Lung (tissue), 12 donors: Measurements from ENCODE around the gene CNKSR1. TPM values are rescaled to one million over a fixed set of nuclear protein-coding genes. Genes with fewer than 3 reads are reported as not detected.

ENCODE experiments used
- ATAC-seq: fragments of 200-7000 bp; cut with Tn5 transposase; one replicate; pipeline ENCODE4 v1.9.1; 2020; ENCODE audit warnings: moderate number of reproducible peaks; ENCODE audit not compliant: insufficient read depth, low FRiP score
- DNase-seq, 3 donors: peaks; one replicate each; pipeline ENCODE4 v3.0.0-alpha.2; 2013 to 2017
- H3K27ac ChIP-seq, 2 donors: one replicate each; pipeline ENCODE4 v1.5.1; 2013; ENCODE audit warnings: mild to moderate bottlenecking in 2 of 2, moderate library complexity in 2 of 2, control low read depth in 1 of 2, inconsistent platforms in 1 of 2, low read depth in 1 of 2, low read length in 1 of 2
- H3K27me3 ChIP-seq, 3 donors: one replicate each; pipeline ENCODE4 v1.5.1; 2013; ENCODE audit warnings: low read length in 2 of 3; ENCODE audit not compliant: control insufficient read depth in 3 of 3, insufficient read depth in 3 of 3
- H3K36me3 ChIP-seq, 4 donors: one replicate each; pipeline ENCODE4 v1.5.1; 2013; ENCODE audit warnings: low read length in 4 of 4, mild to moderate bottlenecking in 1 of 4, moderate library complexity in 1 of 4; ENCODE audit not compliant: control insufficient read depth in 4 of 4, insufficient read depth in 4 of 4
- H3K4me1 ChIP-seq, 5 donors: one replicate each; pipeline ENCODE4 v1.5.1; 2013; ENCODE audit warnings: low read length in 5 of 5, mild to moderate bottlenecking in 2 of 5, moderate library complexity in 1 of 5; ENCODE audit not compliant: control insufficient read depth in 5 of 5, insufficient read depth in 5 of 5
- H3K4me3 ChIP-seq: one replicate; pipeline ENCODE4 v1.5.1; 2013; ENCODE audit warnings: mild to moderate bottlenecking, control low read depth, moderate library complexity
- H3K9ac ChIP-seq, 2 donors: one replicate each; pipeline ENCODE4 v1.5.1; 2013; ENCODE audit warnings: low read length in 2 of 2, control low read depth in 1 of 2; ENCODE audit not compliant: insufficient read depth in 1 of 2
- H3K9me3 ChIP-seq, 4 donors: one replicate each; pipeline ENCODE4 v1.5.1; 2013; ENCODE audit warnings: low read length in 3 of 4, mild to moderate bottlenecking in 1 of 4, moderate library complexity in 1 of 4; ENCODE audit not compliant: control insufficient read depth in 4 of 4, insufficient read depth in 3 of 4
- WGBS, 2 donors: extraction: QIAGEN DNeasy Blood & Tissue Kit; methylation state at CpG; one replicate each; pipeline ENCODE4 v1.1.7; 2013; 5-methylcytosine and 5-hydroxymethylcytosine counted together
- polyA plus RNA-seq, 2 donors: library from polyadenylated mRNA; stranded (reverse); fragments of 200-250 nt; gene quantifications; one replicate each; pipeline ENCODE4 v1.2.1, GENCODE V29; 2013
- total RNA-seq, 2 donors: library from RNA; depleted of rRNA in 1 of 2; stranded (reverse); fragments of >200 nt in 1 of 2; gene quantifications; one replicate each; pipeline ENCODE4 v1.2.1, GENCODE V29; 2014 to 2021
- TF ChIP-seq, protein P1 (sequence below): IDR thresholded peaks from 2 replicates; pipeline ENCODE4 v1.5.1; 2012; ENCODE audit warnings: mild to moderate bottlenecking; ENCODE audit errors: control extremely low read depth, extremely low read depth
- donor health status: control.
- donor health status: control.
- donor health status: Bipolar disorder and iron deficiency.
- donor health status: healthy.
- donor health status: DM: yes; HTN: yes; CAD: no.

The CNKSR1 gene
- total and polyA plus RNA-seq, 4 donors: 10.8 to 34.7 (median 28.3) TPM

DNA sequence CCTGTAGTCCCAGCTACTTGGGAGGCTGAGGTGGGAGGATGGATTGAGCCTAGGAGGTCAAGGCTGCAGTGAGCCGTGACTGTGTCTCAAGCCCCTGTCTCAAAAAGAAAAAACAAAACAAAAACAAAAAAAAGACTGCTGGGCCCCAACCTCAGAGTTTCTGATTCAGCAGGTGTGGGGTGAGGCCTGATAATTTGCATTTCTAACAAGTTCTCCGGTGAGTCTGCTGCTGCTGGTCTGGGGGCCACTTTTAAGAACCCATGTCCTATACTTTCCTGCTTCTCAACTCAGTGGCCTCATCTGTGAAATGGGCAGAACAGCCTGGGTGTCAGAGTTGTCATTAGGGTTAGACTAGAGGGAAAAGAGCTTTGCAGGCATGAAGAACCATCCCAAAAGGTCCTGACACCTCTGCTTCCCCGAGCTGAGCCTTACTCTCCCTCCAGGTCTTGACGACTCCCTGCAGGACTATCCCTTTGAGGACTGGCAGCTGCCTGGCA, 2.8 kb downstream of the CNKSR1 start:
- H3K9ac ChIP-seq: no peak overlapping the region
- H3K9me3 ChIP-seq: no peaks in the 10 kb centered on the region
- peaks cover 0 to 22% (median 0%) of the 10 kb centered on the region in 4 donors for H3K36me3 ChIP-seq
- no peaks in the 10 kb centered on the region for H3K27me3 ChIP-seq
- DNase-seq: no peak
- no peak overlapping the region for H3K27ac ChIP-seq
- no peak for ATAC-seq
- no peaks in the 10 kb centered on the region for H3K4me1 ChIP-seq
- no peak overlapping the region for H3K4me3 ChIP-seq
- TF ChIP-seq, protein P1, sequence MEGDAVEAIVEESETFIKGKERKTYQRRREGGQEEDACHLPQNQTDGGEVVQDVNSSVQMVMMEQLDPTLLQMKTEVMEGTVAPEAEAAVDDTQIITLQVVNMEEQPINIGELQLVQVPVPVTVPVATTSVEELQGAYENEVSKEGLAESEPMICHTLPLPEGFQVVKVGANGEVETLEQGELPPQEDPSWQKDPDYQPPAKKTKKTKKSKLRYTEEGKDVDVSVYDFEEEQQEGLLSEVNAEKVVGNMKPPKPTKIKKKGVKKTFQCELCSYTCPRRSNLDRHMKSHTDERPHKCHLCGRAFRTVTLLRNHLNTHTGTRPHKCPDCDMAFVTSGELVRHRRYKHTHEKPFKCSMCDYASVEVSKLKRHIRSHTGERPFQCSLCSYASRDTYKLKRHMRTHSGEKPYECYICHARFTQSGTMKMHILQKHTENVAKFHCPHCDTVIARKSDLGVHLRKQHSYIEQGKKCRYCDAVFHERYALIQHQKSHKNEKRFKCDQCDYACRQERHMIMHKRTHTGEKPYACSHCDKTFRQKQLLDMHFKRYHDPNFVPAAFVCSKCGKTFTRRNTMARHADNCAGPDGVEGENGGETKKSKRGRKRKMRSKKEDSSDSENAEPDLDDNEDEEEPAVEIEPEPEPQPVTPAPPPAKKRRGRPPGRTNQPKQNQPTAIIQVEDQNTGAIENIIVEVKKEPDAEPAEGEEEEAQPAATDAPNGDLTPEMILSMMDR: no peak
- WGBS, 2 donors: 82 to 91% methylated on average over 4 of the region's 4 CpGs

DNA sequence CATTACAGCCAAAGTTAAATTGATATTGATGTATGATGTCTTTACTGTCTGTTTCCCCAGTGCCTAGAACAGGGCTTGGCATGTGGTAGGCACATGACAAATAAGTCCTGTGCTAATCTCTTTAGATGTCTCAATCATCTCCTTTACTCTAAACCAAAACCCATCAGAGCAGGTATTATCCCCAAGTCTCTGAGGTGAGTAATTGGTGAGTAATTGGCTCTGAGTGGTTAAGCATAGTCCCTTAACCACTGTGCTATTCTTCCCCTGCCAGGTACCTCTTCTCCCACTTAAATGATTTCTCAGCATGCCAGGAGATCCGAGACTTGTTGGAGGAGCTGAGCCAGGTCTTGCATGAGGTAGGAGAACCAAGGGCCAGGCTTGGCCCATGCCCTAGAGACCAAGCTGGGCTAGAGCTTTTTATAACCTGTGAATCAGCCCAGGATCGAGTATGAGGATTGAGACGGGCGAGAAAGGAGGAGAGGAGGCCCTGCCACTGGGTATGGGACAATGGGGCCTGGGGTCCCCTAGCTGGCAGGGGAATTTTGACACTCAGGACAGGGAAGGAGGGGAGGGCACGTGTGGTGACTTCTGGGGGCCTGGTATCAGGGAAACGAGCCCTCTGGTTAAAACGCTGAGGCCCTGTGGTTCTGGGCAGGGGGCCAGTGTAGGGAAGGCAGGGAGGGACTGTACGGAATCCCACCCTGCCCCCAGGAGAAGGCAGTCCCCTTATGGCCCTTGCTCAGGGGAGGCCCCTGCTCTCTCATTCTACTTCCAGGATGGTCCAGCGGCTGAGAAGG, 4.5 kb downstream of the CNKSR1 start:
- H3K27me3 ChIP-seq: no peaks in the 10 kb centered on the region
- no peak for DNase-seq
- ATAC-seq: no peak
- TF ChIP-seq, protein P1: no peak
- no peak overlapping the region for H3K9ac ChIP-seq
- peaks cover 0 to 22% (median 0%) of the 10 kb centered on the region in 4 donors for H3K36me3 ChIP-seq
- 74 to 78% methylated on average over 9 of the region's 9 CpGs for WGBS, 2 donors
- H3K4me1 ChIP-seq: no peaks in the 10 kb centered on the region
- no peaks in the 10 kb centered on the region for H3K9me3 ChIP-seq
- H3K27ac ChIP-seq: no peak overlapping the region
- H3K4me3 ChIP-seq: no peak overlapping the region

DNA sequence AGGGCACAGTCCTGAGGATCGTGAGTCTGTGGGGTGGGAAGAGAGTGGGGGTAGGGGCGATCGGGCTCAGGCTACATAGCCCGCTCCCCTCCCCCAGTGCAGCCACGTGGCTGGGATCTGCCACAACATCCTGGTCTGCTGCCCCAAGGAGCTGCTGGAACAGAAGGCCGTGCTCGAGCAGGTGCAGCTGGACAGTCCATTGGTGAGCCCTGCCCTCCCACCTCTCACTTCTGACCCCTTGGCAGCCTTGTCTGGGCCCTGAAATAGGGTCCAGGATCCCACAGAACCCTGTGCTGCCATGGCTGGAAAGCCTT, 5.0 kb downstream of the CNKSR1 start:
- Histone ChIP-seq H3K4me1 (no peaks in the 10 kb centered on the region), H3K27ac (no peak overlapping the region), H3K36me3 (peaks cover 0 to 24% (median 0%) of the 10 kb centered on the region in 4 donors), H3K27me3 (no peaks in the 10 kb centered on the region), H3K9ac (no peak overlapping the region), H3K9me3 (no peaks in the 10 kb centered on the region), H3K4me3 (no peak overlapping the region)
- DNase-seq (no peak), ATAC-seq (no peak)
- TF ChIP-seq, protein P1: no peak
- 81 to 88% methylated on average over 7 of the region's 7 CpGs for WGBS, 2 donors

GRCh38 chr1:26184086-26184485, 6.8 kb downstream of the CNKSR1 start:
- Histone ChIP-seq H3K9me3 (no peaks in the 10 kb centered on the region), H3K36me3 (peaks cover 0 to 24% (median 0%) of the 10 kb centered on the region in 4 donors), H3K27ac (no peak overlapping the region), H3K27me3 (no peaks in the 10 kb centered on the region), H3K4me1 (no peaks in the 10 kb centered on the region), H3K4me3 (no peak overlapping the region), H3K9ac (no peak overlapping the region)
- TF ChIP-seq, protein P1: no peak
- no peak for DNase-seq
- ATAC-seq: no peak
- 90 to 92% methylated on average over 7 of the region's 7 CpGs for WGBS, 2 donors
